T-helper 1 cell treated with Interleukin-12 subunit alpha and Interleukin-12 subunit beta and Interleukin-4 antibody, amounts not matched to agents 30 μg/mL and 1 μg/mL, for 36 hours (primary cell): ENCODE results near the gene USP5.
A peak's percentile ranks its signal among the peaks of the same experiment; 100 is the strongest.

Experiments used
- H3K27ac Mint-ChIP-seq: one replicate; pipeline ENCODE4 v1.8.0; 2021; ENCODE audit warnings: mild to moderate bottlenecking, mixed read lengths
- H3K27me3 Mint-ChIP-seq: one replicate; pipeline ENCODE4 v1.8.0; 2021; ENCODE audit warnings: low read depth, mixed read lengths
- H3K36me3 Mint-ChIP-seq: one replicate; pipeline ENCODE4 v1.8.0; 2021; ENCODE audit warnings: low read depth, mixed read lengths
- H3K4me1 Mint-ChIP-seq: one replicate; pipeline ENCODE4 v1.8.0; 2021; ENCODE audit warnings: low read depth, mixed read lengths
- H3K4me3 Mint-ChIP-seq: one replicate; pipeline ENCODE4 v1.8.0; 2021; ENCODE audit warnings: mild to moderate bottlenecking, moderate library complexity, mixed read lengths
- H3K9me3 Mint-ChIP-seq: one replicate; pipeline ENCODE4 v1.8.0; 2021; ENCODE audit warnings: mixed read lengths

Gene USP5

DNA sequence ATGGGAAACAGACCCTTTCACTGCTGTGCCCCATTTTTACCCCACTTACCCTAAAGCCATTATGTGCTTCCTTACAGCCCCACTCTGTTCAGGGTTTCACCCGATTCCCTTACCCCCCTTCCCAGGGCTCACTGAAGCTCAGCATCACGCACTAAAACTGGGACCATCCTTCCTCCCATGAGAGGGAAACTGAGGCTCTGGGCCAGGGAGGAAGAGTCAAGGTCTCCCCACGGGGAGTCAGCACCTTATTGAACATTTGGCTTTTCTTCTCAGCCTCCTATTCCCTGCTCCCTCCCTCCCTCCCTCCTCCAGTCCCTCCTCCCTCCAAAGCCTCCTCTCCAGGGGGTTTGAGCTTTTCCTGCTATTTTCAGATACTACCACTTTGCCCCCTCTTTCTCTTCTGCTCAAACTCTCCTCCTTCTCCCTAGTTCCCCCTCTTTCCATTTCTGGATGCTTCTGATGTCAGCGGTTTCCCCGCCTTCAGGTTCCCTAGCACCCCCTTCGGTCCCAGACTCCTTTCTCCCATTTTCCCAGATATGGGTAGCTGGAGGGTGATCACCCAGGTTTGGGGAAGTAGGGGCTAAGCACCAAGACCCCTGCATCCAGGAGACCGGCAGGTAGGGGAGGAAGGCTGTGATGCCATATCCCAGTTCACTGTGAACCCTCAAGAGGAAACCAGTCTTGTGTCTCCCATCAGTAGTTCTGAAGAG, 29.4 kb upstream of the USP5 start:
- H3K27me3 Mint-ChIP-seq = peaks cover 49% of the 10 kb centered on the region

GRCh38 chr12:6823182-6824084, 28.5 kb upstream of the USP5 start:
- peaks cover 54% of the 10 kb centered on the region for H3K27me3 Mint-ChIP-seq
- H3K4me3 Mint-ChIP-seq = no peak overlapping the region
- peaks cover 23% of the 10 kb centered on the region for H3K4me1 Mint-ChIP-seq

More for the DNA sequence above, 29.4 kb upstream of the USP5 start:
- Mint-ChIP-seq H3K36me3 (peaks cover 22% of the 10 kb centered on the region), H3K27ac (no peak overlapping the region), H3K4me1 (peaks cover 21% of the 10 kb centered on the region), H3K9me3 (no peaks in the 10 kb centered on the region), H3K4me3 (peak overlapping the region; percentile 33)

GRCh38 chr12:6824085-6824775, 27.7 kb upstream of the USP5 start:
- Mint-ChIP-seq H3K27ac (peak overlapping the region; percentile 17), H3K4me1 (peaks cover 29% of the 10 kb centered on the region), H3K27me3 (peaks cover 59% of the 10 kb centered on the region), H3K4me3 (no peak overlapping the region), H3K36me3 (peaks cover 9% of the 10 kb centered on the region), H3K9me3 (no peaks in the 10 kb centered on the region)

More at GRCh38 chr12:6823182-6824084, 28.5 kb upstream of the USP5 start:
- Mint-ChIP-seq H3K36me3 (peaks cover 15% of the 10 kb centered on the region), H3K27ac (no peak overlapping the region), H3K9me3 (no peaks in the 10 kb centered on the region)

DNA sequence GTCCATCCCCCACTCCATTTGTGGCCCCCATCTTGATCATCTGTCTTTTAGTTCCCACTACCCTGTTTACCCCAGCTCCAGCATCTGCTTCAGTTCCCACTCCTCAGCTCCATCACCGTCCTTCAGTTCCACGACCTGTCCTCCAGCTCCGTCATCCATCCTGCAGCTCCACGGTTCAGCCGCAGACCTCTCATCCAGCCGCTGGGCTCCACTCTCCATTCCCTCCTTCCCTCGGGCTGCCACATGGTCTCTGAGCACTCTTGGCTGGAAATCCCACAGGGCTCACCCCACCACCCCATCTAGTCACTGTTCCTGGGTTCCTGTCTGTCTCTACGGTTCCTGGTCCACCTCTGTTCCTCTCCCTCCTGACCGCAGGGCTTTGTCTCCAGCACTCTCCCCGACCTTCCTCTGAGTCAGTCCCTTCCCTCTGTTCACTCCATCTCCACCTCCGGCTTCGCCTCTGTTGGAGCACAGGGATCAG, 27.0 kb upstream of the USP5 start:
- Mint-ChIP-seq H3K27me3 (peaks cover 66% of the 10 kb centered on the region), H3K9me3 (no peaks in the 10 kb centered on the region), H3K36me3 (peaks cover 2% of the 10 kb centered on the region), H3K4me3 (no peak overlapping the region), H3K27ac (peak overlapping the region; percentile 17), H3K4me1 (peaks cover 28% of the 10 kb centered on the region)

GRCh38 chr12:6825398-6826124, 26.4 kb upstream of the USP5 start:
- Mint-ChIP-seq H3K36me3 (no peaks in the 10 kb centered on the region), H3K9me3 (no peaks in the 10 kb centered on the region), H3K4me3 (no peak overlapping the region), H3K27ac (no peak overlapping the region), H3K4me1 (peaks cover 26% of the 10 kb centered on the region), H3K27me3 (peaks cover 70% of the 10 kb centered on the region)

DNA sequence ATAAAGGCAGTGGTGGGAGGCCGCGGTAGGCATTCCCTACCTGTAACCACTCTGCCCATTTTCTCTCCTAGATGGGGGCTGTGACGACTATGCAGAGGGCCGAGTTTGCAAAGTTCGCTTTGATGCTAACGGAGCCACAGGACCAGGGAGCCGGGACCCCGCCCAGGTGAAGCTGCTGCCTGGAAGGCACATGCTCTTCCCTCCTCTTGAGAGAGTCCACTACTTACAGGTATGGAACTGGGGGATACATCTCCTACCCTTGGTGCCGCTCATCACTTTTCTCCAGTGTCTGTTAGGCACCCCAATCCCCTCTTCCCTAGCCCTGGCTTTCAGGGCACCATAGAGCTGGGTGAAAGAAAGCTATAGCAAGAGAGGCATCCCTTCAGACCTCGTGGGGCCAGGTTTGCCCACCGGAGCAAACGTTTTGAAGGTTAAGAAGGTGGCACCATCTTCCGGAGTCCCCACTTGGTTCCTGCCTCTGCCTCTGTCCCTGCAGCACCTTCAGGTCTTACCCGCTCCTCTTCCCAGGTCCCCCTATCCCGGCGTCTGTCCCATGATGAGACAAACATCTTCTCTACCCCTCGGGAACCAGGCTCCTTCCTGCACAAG, 25.7 kb upstream of the USP5 start:
- Mint-ChIP-seq H3K4me1 (peaks cover 20% of the 10 kb centered on the region), H3K27ac (no peak overlapping the region), H3K4me3 (no peak overlapping the region), H3K9me3 (no peaks in the 10 kb centered on the region), H3K27me3 (peaks cover 75% of the 10 kb centered on the region), H3K36me3 (no peaks in the 10 kb centered on the region)

DNA sequence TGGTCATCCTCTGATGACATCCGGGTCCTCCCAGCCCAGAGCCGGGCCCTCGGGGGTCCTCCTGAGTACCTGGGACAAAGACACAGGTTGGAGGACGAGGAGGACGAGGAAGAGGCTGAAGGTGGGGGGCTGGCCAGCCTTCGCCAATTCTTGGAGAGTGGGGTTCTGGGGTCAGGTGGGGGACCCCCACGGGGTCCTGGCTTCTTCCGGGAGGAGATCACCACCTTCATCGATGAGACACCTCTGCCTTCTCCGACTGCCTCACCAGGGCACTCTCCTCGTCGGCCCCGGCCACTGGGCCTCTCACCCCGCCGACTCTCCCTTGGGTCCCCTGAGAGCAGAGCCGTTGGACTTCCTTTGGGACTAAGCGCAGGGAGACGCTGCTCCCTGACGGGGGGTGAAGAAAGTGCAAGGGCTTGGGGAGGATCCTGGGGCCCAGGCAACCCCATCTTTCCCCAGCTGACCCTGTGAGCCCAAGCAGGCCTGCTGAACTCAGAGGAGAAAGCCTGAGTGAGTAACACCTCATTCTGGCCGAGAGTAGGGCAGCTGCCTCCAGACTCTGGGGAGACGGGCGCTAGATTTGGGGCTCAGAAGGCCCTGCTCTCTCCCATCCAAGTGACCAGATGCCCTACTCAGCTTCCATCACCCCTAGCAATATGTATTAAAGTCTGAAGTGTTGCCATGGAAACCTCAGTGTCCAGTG, 25.1 kb upstream of the USP5 start:
- Mint-ChIP-seq H3K27ac (peak overlapping the region; percentile 32), H3K27me3 (peaks cover 74% of the 10 kb centered on the region), H3K4me1 (peaks cover 18% of the 10 kb centered on the region), H3K36me3 (no peaks in the 10 kb centered on the region), H3K4me3 (peak overlapping the region; percentile 62), H3K9me3 (no peaks in the 10 kb centered on the region)

DNA sequence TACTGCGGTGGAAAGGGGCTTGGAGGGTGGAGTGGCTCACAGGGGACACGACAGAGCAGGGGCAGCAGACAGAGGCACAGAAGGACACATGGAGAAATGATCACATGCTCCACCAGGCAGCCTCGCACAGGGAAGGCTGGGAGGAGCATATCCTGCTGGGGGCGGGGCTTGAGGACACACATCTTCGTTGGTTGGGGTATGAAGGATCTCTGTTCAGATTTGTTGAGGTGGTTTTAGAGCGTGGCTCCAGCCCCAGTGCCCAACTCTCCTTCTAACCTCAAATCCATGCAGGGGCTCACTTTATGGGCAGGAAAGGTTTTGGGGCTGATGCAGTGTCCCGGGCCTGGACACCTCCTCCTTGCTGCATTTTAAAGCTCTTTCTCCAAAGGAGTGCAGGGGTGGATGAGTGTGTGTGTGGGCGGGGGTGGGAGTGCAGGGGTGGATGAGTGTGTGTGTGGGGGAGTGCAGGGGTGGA, 24.5 kb upstream of the USP5 start:
- Mint-ChIP-seq H3K36me3 (no peaks in the 10 kb centered on the region), H3K27me3 (peaks cover 68% of the 10 kb centered on the region), H3K4me3 (peak overlapping the region; percentile 62), H3K27ac (peak overlapping the region; percentile 32), H3K9me3 (no peaks in the 10 kb centered on the region), H3K4me1 (peaks cover 18% of the 10 kb centered on the region)

- H3K27me3 Mint-ChIP-seq = peaks cover 61% of the 10 kb centered on the region
- H3K9me3 Mint-ChIP-seq = no peaks in the 10 kb centered on the region
- peaks cover 18% of the 10 kb centered on the region for H3K4me1 Mint-ChIP-seq
- no peaks in the 10 kb centered on the region for H3K36me3 Mint-ChIP-seq
- H3K27ac Mint-ChIP-seq = peak within 1 kb of the TSS; percentile 72
- peak within 1 kb of the TSS; percentile 85 for H3K4me3 Mint-ChIP-seq
Measured at GRCh38 chr12:6827982-6828780, 23.8 kb upstream of the USP5 start, which contains the start of gene P3H3. TSS of gene P3H3 (plus strand) at chr12:6828407. CDS start at chr12:6828441, 34 bp downstream.

GRCh38 chr12:6828781-6829535, 23.0 kb upstream of the USP5 start:
- Mint-ChIP-seq H3K36me3 (no peaks in the 10 kb centered on the region), H3K27me3 (peaks cover 58% of the 10 kb centered on the region), H3K4me1 (peaks cover 18% of the 10 kb centered on the region), H3K4me3 (peak overlapping the region; percentile 85), H3K27ac (peak overlapping the region; percentile 72), H3K9me3 (no peaks in the 10 kb centered on the region)

DNA sequence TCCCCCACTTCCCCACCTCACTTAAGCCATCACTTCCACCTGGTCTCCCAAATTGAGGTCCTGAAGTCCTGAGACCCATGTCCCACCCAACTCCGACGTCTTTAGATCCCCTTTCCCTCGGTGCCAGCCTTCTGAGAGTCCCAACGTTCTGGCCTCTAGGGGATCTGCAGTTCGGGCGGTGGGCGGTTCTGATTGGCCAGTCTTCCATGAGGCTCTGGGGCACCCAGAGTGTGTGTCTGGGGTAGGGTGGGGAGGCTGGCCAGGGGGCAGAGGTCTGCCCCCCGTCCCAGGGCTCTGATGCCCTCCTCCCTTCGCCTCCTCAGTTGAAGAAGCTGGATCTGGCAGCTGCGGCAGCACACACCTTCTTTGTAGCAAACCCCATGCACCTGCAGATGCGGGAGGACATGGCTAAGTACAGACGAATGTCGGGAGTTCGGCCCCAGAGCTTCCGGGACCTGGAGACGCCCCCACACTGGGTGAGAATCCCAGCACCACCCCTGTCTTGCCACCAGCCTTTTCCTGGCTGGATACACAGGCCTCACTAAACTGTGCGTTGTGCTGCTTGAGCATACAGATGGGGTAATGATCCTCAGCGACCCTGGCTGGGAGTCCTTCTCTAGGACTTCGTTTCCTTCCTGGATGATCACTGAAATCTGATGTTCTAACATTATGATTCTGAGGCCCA, 22.3 kb upstream of the USP5 start:
- Mint-ChIP-seq H3K27me3 (peaks cover 53% of the 10 kb centered on the region), H3K9me3 (no peaks in the 10 kb centered on the region), H3K27ac (no peak overlapping the region), H3K4me3 (peak overlapping the region; percentile 85), H3K4me1 (peaks cover 20% of the 10 kb centered on the region), H3K36me3 (no peaks in the 10 kb centered on the region)
